GM12878 (cell line): ENCODE measurements around the gene RAET1G. TPM values are rescaled to one million over a fixed set of nuclear protein-coding genes. Genes with fewer than 3 reads are reported as not detected.

ENCODE experiments used
- ATAC-seq: fragments of 200-7000 bp; cut with Tn5 transposase; 3 replicates; pipeline ENCODE4 v1.9.1; 2020; ENCODE audit warnings: mild to moderate bottlenecking, moderate library complexity
- BruUV-seq: library from RNA; stranded (reverse); fragments of 400-500 nt; replicated peaks from 2 replicates; lab custom pipeline; 2021; lab: Mats Ljungman, UMichigan
- CTCF ChIA-PET: fragments of 300-600 bp; sonication (Branson Sonifier 250); formaldehyde crosslinking; extraction: SDS; loops from one replicate; lab custom pipeline; 2021; ENCODE audit warnings: inconsistent platforms; lab: Yijun Ruan, JAX
- POLR2A ChIA-PET: fragments of 350-600 bp; formaldehyde crosslinking; extraction: SDS; loops from one replicate; lab custom pipeline; 2021; ENCODE audit warnings: inconsistent platforms; lab: Charles Lee
- RAD21 ChIA-PET: fragments of 300-600 bp; sonication (Branson Sonifier 250); formaldehyde crosslinking; loops from one replicate; lab custom pipeline; 2023; ENCODE audit warnings: antibody characterized with exemption; ENCODE audit not compliant: unreplicated experiment; lab: Charles Lee
- SMC1A ChIA-PET: fragments of 300-600 bp; sonication (Branson Sonifier 250); formaldehyde crosslinking; loops from one replicate; lab custom pipeline; 2023; ENCODE audit not compliant: unreplicated experiment, uncharacterized antibody; lab: Charles Lee
- DNase-seq: peaks from one replicate; pipeline ENCODE4 v3.0.0-alpha.2; 2011; ENCODE audit warnings: low read depth, low spot score
- FAIRE-seq: peaks from 3 replicates; lab custom pipeline; 2011; peaks lifted over from hg19 to GRCh38; lab: Jason Lieb, UNC
- H2AFZ ChIP-seq: 2 replicates; pipeline ENCODE4 v1.6.0; 2011; ENCODE audit warnings: low read depth, low read length, control low read depth; ENCODE audit not compliant: control insufficient read depth
- H3K27ac ChIP-seq: 2 replicates; pipeline ENCODE4 v1.5.1; 2011; ENCODE audit warnings: control low read depth; ENCODE audit not compliant: control insufficient read depth, insufficient read depth
- H3K27me3 ChIP-seq, 2 experiments: replicated peaks in 1 of 2; 2 replicates each; pipeline versions ENCODE4 v1.6.0 to v1.6.1; 2011; ENCODE audit warnings: low read length in 1 of 2; ENCODE audit not compliant: control insufficient read depth in 2 of 2, insufficient read depth in 2 of 2
- H3K36me3 ChIP-seq, 2 experiments: 2 replicates each; pipeline ENCODE4 v1.5.1; 2011; ENCODE audit warnings: low read length in 1 of 2; ENCODE audit not compliant: control insufficient read depth in 2 of 2, insufficient read depth in 2 of 2
- H3K4me1 ChIP-seq: 2 replicates; pipeline ENCODE4 v1.6.1; 2011; ENCODE audit warnings: mild to moderate bottlenecking, low read length, moderate library complexity, mixed read lengths; ENCODE audit not compliant: control insufficient read depth, insufficient read depth
- H3K4me2 ChIP-seq: 2 replicates; pipeline ENCODE4 v1.6.0; 2011; ENCODE audit warnings: control low read depth; ENCODE audit not compliant: control insufficient read depth, insufficient read depth
- H3K4me3 ChIP-seq: fragments of 200-600 bp; sonication (generic); 2 replicates; pipeline ENCODE4 v1.5.1; 2016
- H3K79me2 ChIP-seq: 2 replicates; pipeline ENCODE4 v1.6.0; 2011; ENCODE audit warnings: low read length; ENCODE audit not compliant: control insufficient read depth, insufficient read depth
- H3K9ac ChIP-seq: 2 replicates; pipeline ENCODE4 v1.8.0; 2011; ENCODE audit warnings: low read length, control low read depth, mixed read lengths; ENCODE audit not compliant: control insufficient read depth, insufficient read depth
- H3K9me3 ChIP-seq: replicated peaks from 3 replicates; pipeline ENCODE4 v1.5.1; 2011; ENCODE audit warnings: mild to moderate bottlenecking, low read length; ENCODE audit not compliant: control insufficient read depth, insufficient read depth
- H4K20me1 ChIP-seq: 2 replicates; pipeline ENCODE4 v1.6.0; 2011; ENCODE audit not compliant: control insufficient read depth, insufficient read depth
- BCL3 ChIP-seq: IDR thresholded peaks from 2 replicates; pipeline ENCODE4 v1.6.1; 2011; ENCODE audit warnings: borderline replicate concordance, low read depth, mild to moderate bottlenecking, moderate library complexity, low read length; ENCODE audit not compliant: insufficient read depth, poor library complexity, severe bottlenecking
- EGR1 ChIP-seq, 2 experiments: IDR thresholded peaks; 1 replicate in 1 of 2; 2 replicates in 1 of 2; pipeline ENCODE4 v1.6.1; 2011 to 2012; ENCODE audit warnings: low read depth in 2 of 2, low read length in 2 of 2, borderline replicate concordance in 1 of 2, mild to moderate bottlenecking in 1 of 2, moderate library complexity in 1 of 2
- HDAC2 ChIP-seq: fragments of 200-600 bp; sonication (generic); IDR thresholded peaks from 2 replicates; pipeline ENCODE4 v1.6.1; 2017
- HDAC6 ChIP-seq: fragments of 200-600 bp; sonication (generic); IDR thresholded peaks from one replicate; pipeline ENCODE4 v1.8.0; 2017; ENCODE audit warnings: antibody characterized with exemption; ENCODE audit not compliant: unreplicated experiment
- HSF1 ChIP-seq: fragments of 150-350 bp; IDR thresholded peaks from 2 replicates; pipeline ENCODE4 v1.6.1; 2014; ENCODE audit warnings: mild to moderate bottlenecking, low read depth, low read length
- MTA2 ChIP-seq: fragments of 450-650 bp; IDR thresholded peaks from 2 replicates; pipeline ENCODE4 v1.6.1; 2016; ENCODE audit warnings: low read depth, mild to moderate bottlenecking, moderate library complexity
- NFIC ChIP-seq: IDR thresholded peaks from 2 replicates; pipeline ENCODE4 v1.6.1; 2012; ENCODE audit warnings: low read depth, mild to moderate bottlenecking, inconsistent platforms, low read length, moderate library complexity
- PAX8 ChIP-seq: fragments of 450-650 bp; IDR thresholded peaks from 2 replicates; pipeline ENCODE4 v1.6.1; 2017; ENCODE audit warnings: mild to moderate bottlenecking, moderate library complexity
- TCF3 ChIP-seq: IDR thresholded peaks from 2 replicates; pipeline ENCODE4 v1.6.1; 2012; ENCODE audit warnings: low read depth, mild to moderate bottlenecking, low read length, borderline replicate concordance; ENCODE audit not compliant: insufficient read depth
- USF2 ChIP-seq: IDR thresholded peaks from 2 replicates; pipeline ENCODE4 v1.6.1; 2011; ENCODE audit warnings: low read depth, low read length, improper control_type of control experiment, borderline replicate concordance
- whole genome bisulfite sequencing: methylation state at CpG from one replicate; pipeline ENCODE4 v1.1.6; 2016; ENCODE audit warnings: low lambda C conversion rate; ENCODE audit not compliant: insufficient replicate concordance, insufficient coverage; ENCODE audit errors: missing lambda C conversion rate; 5-methylcytosine and 5-hydroxymethylcytosine counted together
- in situ Hi-C: fragments of 300-500 bp; cut with MboI; formaldehyde crosslinking; loops from 9 replicates; pipeline ENCODE4 v1.14.3; 2018; ENCODE audit warnings: mixed read lengths
- intact Hi-C: fragments of 100-400 bp; cut with micrococcal nuclease; formaldehyde crosslinking; loops from one replicate; pipeline ENCODE4 v1.14.2; 2022; ENCODE audit not compliant: unreplicated experiment
- polyA plus RNA-seq, 11 experiments: library from polyadenylated mRNA; depleted of rRNA in 4 of 11; unstranded in 6 of 11; stranded (reverse) in 5 of 11; fragments of >200 nt; fragmentation: Nextera tagmentation in 4 of 11; fragmentation: Illumina TruSeq in 1 of 11; extraction: Ambion mirVana in 4 of 11; extraction: Trizol in 1 of 11; gene quantifications; 1 replicate in 1 of 11; 2 replicates in 10 of 11; pipeline versions ENCODE4 v1.2.1 to v1.2.3, GENCODE V29; 2011 to 2016; ENCODE audit warnings: inconsistent platforms in 2 of 11, missing spikeins in 2 of 11, low read depth in 1 of 11
- total RNA-seq, 4 experiments: library from RNA; depleted of rRNA in 3 of 4; stranded (reverse); fragments of >200 nt in 3 of 4; fragmentation: Illumina TruSeq in 1 of 4; extraction: Trizol in 1 of 4; gene quantifications; 2 replicates each; pipeline versions ENCODE4 v1.2.1 to v1.2.3, GENCODE V29; 2013 to 2021
- TF ChIP-seq, protein P1 (sequence below): IDR thresholded peaks from 2 replicates; pipeline ENCODE4 v1.6.1; 2012; ENCODE audit warnings: low read depth, low read length, improper control_type of control experiment
- TF ChIP-seq, protein P2 (sequence below): fragments of 450-650 bp; IDR thresholded peaks from 2 replicates; pipeline ENCODE4 v1.6.1; 2016; ENCODE audit warnings: mild to moderate bottlenecking
- TF ChIP-seq, protein P3 (sequence below): fragments of 450-650 bp; IDR thresholded peaks from 2 replicates; pipeline ENCODE4 v1.6.1; 2018; ENCODE audit warnings: mild to moderate bottlenecking, low read depth, moderate library complexity; ENCODE audit not compliant: partially characterized antibody

Gene RAET1G
- total and polyA plus RNA-seq, 10 of the 15 experiments (the other 5 are each of a cell fraction or from before 2014, with no cell fraction given) = not detected

GRCh38 chr6:149933036-149933435 is 10.1 kb upstream of the RAET1G start:
- no peak overlapping the region for H3K27ac ChIP-seq
- no peak overlapping the region for H3K9ac ChIP-seq
- TF ChIP-seq NFIC = no peak
- TF ChIP-seq HDAC6 = no peak
- TF ChIP-seq, protein P1, sequence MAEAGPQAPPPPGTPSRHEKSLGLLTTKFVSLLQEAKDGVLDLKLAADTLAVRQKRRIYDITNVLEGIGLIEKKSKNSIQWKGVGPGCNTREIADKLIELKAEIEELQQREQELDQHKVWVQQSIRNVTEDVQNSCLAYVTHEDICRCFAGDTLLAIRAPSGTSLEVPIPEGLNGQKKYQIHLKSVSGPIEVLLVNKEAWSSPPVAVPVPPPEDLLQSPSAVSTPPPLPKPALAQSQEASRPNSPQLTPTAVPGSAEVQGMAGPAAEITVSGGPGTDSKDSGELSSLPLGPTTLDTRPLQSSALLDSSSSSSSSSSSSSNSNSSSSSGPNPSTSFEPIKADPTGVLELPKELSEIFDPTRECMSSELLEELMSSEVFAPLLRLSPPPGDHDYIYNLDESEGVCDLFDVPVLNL = no peak
- TF ChIP-seq EGR1 (IDR thresholded peaks at IDR 0.05; ENCODE audit: borderline replicate concordance in 1 of 2, low read depth in 2 of 2, low read length in 2 of 2) = no peak
- TF ChIP-seq HDAC2 = no peak
- no peak for TF ChIP-seq TCF3
- TF ChIP-seq USF2 = no peak
- TF ChIP-seq, protein P2, sequence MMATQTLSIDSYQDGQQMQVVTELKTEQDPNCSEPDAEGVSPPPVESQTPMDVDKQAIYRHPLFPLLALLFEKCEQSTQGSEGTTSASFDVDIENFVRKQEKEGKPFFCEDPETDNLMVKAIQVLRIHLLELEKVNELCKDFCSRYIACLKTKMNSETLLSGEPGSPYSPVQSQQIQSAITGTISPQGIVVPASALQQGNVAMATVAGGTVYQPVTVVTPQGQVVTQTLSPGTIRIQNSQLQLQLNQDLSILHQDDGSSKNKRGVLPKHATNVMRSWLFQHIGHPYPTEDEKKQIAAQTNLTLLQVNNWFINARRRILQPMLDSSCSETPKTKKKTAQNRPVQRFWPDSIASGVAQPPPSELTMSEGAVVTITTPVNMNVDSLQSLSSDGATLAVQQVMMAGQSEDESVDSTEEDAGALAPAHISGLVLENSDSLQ = no peak
- TF ChIP-seq HSF1 = no peak
- no peak for TF ChIP-seq PAX8
- TF ChIP-seq BCL3 = no peak
- TF ChIP-seq MTA2 = no peak
- TF ChIP-seq, protein P3, sequence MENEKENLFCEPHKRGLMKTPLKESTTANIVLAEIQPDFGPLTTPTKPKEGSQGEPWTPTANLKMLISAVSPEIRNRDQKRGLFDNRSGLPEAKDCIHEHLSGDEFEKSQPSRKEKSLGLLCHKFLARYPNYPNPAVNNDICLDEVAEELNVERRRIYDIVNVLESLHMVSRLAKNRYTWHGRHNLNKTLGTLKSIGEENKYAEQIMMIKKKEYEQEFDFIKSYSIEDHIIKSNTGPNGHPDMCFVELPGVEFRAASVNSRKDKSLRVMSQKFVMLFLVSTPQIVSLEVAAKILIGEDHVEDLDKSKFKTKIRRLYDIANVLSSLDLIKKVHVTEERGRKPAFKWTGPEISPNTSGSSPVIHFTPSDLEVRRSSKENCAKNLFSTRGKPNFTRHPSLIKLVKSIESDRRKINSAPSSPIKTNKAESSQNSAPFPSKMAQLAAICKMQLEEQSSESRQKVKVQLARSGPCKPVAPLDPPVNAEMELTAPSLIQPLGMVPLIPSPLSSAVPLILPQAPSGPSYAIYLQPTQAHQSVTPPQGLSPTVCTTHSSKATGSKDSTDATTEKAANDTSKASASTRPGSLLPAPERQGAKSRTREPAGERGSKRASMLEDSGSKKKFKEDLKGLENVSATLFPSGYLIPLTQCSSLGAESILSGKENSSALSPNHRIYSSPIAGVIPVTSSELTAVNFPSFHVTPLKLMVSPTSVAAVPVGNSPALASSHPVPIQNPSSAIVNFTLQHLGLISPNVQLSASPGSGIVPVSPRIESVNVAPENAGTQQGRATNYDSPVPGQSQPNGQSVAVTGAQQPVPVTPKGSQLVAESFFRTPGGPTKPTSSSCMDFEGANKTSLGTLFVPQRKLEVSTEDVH = no peak
- H3K79me2 ChIP-seq = no peaks in the 10 kb centered on the region
- H3K36me3 ChIP-seq = no peaks in the 10 kb centered on the region
- no peak for FAIRE-seq
- RAD21 ChIA-PET = no interaction called here
- no peaks in the 10 kb centered on the region; the same call in 1 of the 2 replicates for H4K20me1 ChIP-seq
- no peaks in the 10 kb centered on the region for H3K9me3 ChIP-seq
- no peak for ATAC-seq
- in situ Hi-C loops (loop anchor here (10.0 kb wide), 1 partner anchor 882 kb away; no protein-coding TSS in a partner anchor), intact Hi-C loops (loop anchor here (10.0 kb wide), 3 partner anchors 208 to 882 kb away; no protein-coding TSS in a partner anchor)
- no peak overlapping the region for H2AFZ ChIP-seq
- DNase-seq = no peak
- no peak overlapping the region for H3K4me3 ChIP-seq
- no TSS peak for BruUV-seq
- SMC1A ChIA-PET = interaction anchor here (1.4 kb wide), 1 partner anchor 101 kb away, joined by 3 read pairs; no protein-coding TSS in a partner anchor
- POLR2A ChIA-PET = no interaction called here
- CTCF ChIA-PET = interaction anchor here (1.4 to 1.5 kb wide), 2 partner anchors 84 to 85 kb away, joined by 3 to 4 read pairs; no protein-coding TSS in a partner anchor
- peaks cover under 1% of the 10 kb centered on the region; the same call in 1 of the 2 replicates for H3K4me1 ChIP-seq
- 39% methylated on average over 3 of the region's 5 CpGs for WGBS
- H3K27me3 ChIP-seq = peaks cover 6 to 8% of the 10 kb centered on the region in 2 experiments
- H3K4me2 ChIP-seq = no peak overlapping the region
